ENCODE measurements around the gene SNX19. TPM values are rescaled to one million over a fixed set of nuclear protein-coding genes. Genes with fewer than 3 reads are reported as not detected.

Gene SNX19
- total RNA-seq, 1 donor from 2014 or later: 32.8 TPM

DNA sequence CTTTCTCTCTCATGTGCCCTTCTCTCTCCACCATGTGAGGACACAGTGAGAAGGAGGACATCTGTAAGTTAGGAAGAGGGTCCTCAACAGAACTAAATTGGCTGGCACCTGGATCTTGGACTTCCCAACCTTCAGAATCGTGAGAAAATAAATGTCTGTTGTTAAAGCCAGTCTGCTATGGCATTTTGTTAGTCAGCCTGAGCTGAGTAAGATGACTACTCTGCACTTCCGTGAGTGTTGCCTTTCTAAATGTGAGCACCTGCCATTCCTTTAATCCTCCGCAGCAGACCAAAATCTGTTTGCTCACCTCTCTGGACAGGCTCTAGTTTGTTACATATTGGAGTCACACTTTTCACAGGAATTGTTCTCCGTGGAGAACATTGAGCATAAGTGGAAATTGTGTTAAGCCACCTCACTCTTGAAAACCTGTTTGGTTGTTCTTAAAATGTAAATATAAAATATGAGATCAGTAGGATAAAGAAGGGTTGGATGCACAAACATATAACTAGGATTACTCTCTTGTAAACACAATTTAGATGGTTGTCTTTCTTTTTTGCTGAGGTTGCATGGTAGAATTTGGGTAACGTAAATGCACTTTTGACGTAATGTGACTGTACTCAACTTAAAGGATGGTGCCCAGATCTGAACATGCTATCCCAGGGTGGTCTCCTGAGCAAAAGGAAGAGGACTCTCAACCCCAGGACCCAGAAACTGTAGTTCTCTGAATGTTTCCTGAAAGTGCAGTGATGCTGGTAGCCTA, 65.9 kb downstream of the SNX19 start:
- H4K20me1 ChIP-seq (ENCODE audit: low read depth): no peaks in the 10 kb centered on the region
- H3K9me3 Mint-ChIP-seq: peaks cover 4% of the 10 kb centered on the region
- no peaks in the 10 kb centered on the region for H3K79me2 ChIP-seq (ENCODE audit: low read depth)
- DNase-seq (ENCODE audit: low spot score): no peak
- H3K4me3 ChIP-seq: no peak overlapping the region
- no peak overlapping the region for H3K9ac ChIP-seq
- H3F3A ChIP-seq (ENCODE audit: low read depth): no peaks in the 10 kb centered on the region
- no peaks in the 10 kb centered on the region for H3K27me3 ChIP-seq
- H3K36me3 Mint-ChIP-seq: no peaks in the 10 kb centered on the region
- no peak overlapping the region for H2AFZ ChIP-seq (replicated peaks)
- no peak overlapping the region for H3K27ac Mint-ChIP-seq
- H3K27ac ChIP-seq: no peak overlapping the region
- peaks cover 7% of the 10 kb centered on the region for H3K27me3 Mint-ChIP-seq (ENCODE audit: insufficient read depth, low read depth)
- H3K4me3 Mint-ChIP-seq: no peak overlapping the region
- no peaks in the 10 kb centered on the region for H3K4me1 ChIP-seq
- H3K36me3 ChIP-seq: no peaks in the 10 kb centered on the region
- no peak overlapping the region for H3K4me2 ChIP-seq
- TF ChIP-seq, protein P1, sequence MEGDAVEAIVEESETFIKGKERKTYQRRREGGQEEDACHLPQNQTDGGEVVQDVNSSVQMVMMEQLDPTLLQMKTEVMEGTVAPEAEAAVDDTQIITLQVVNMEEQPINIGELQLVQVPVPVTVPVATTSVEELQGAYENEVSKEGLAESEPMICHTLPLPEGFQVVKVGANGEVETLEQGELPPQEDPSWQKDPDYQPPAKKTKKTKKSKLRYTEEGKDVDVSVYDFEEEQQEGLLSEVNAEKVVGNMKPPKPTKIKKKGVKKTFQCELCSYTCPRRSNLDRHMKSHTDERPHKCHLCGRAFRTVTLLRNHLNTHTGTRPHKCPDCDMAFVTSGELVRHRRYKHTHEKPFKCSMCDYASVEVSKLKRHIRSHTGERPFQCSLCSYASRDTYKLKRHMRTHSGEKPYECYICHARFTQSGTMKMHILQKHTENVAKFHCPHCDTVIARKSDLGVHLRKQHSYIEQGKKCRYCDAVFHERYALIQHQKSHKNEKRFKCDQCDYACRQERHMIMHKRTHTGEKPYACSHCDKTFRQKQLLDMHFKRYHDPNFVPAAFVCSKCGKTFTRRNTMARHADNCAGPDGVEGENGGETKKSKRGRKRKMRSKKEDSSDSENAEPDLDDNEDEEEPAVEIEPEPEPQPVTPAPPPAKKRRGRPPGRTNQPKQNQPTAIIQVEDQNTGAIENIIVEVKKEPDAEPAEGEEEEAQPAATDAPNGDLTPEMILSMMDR (IDR thresholded peaks at IDR 0.05): no peak
- TF ChIP-seq EZH2 (IDR thresholded peaks at IDR 0.05) (no peak), EZH2phosphoT487 (IDR thresholded peaks at IDR 0.05) (no peak)
- no peaks in the 10 kb centered on the region for H3K4me1 Mint-ChIP-seq
- peaks cover 4% of the 10 kb centered on the region for H3K9me3 ChIP-seq (ENCODE audit: low read depth)

DNA sequence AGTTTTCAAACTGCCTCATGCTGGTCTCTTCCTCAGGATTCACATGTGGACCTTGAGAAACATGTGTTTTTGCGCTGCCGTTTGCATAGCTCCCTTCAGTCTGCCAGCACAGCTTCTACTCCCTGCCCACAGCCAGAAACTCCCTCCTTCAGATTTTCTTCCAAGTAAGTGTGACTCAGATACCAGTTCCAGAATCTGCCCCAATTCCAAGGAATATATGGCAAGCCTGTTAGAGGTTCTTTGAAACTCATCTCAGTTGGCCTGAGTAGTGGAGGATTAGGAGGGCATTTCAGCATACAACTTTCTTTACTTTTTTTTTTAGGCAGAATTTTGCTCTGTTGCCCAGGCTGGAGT, 67.1 kb downstream of the SNX19 start:
- Histone ChIP-seq H3K79me2 (ENCODE audit: low read depth) (no peaks in the 10 kb centered on the region), H3K9ac (no peak overlapping the region), H3K9me3 (ENCODE audit: low read depth) (peaks cover 4% of the 10 kb centered on the region), H4K20me1 (ENCODE audit: low read depth) (no peaks in the 10 kb centered on the region), H3K36me3 (no peaks in the 10 kb centered on the region), H2AFZ (replicated peaks) (no peak overlapping the region), H3K4me1 (no peaks in the 10 kb centered on the region), H3K4me3 (no peak overlapping the region), H3K4me2 (no peak overlapping the region), H3K27me3 (no peaks in the 10 kb centered on the region), H3F3A (ENCODE audit: low read depth) (no peaks in the 10 kb centered on the region), H3K27ac (no peak overlapping the region)
- H3K36me3 Mint-ChIP-seq: no peaks in the 10 kb centered on the region
- peaks cover 4% of the 10 kb centered on the region for H3K9me3 Mint-ChIP-seq
- DNase-seq (ENCODE audit: low spot score): no peak
- no peaks in the 10 kb centered on the region for H3K4me1 Mint-ChIP-seq
- no peak overlapping the region for H3K27ac Mint-ChIP-seq
- no peak overlapping the region for H3K4me3 Mint-ChIP-seq
- TF ChIP-seq EZH2 (IDR thresholded peaks at IDR 0.05): no peak
- TF ChIP-seq, protein P1 (IDR thresholded peaks at IDR 0.05): no peak
- TF ChIP-seq EZH2phosphoT487 (IDR thresholded peaks at IDR 0.05): no peak
- peaks cover 7% of the 10 kb centered on the region for H3K27me3 Mint-ChIP-seq (ENCODE audit: insufficient read depth, low read depth)

DNA sequence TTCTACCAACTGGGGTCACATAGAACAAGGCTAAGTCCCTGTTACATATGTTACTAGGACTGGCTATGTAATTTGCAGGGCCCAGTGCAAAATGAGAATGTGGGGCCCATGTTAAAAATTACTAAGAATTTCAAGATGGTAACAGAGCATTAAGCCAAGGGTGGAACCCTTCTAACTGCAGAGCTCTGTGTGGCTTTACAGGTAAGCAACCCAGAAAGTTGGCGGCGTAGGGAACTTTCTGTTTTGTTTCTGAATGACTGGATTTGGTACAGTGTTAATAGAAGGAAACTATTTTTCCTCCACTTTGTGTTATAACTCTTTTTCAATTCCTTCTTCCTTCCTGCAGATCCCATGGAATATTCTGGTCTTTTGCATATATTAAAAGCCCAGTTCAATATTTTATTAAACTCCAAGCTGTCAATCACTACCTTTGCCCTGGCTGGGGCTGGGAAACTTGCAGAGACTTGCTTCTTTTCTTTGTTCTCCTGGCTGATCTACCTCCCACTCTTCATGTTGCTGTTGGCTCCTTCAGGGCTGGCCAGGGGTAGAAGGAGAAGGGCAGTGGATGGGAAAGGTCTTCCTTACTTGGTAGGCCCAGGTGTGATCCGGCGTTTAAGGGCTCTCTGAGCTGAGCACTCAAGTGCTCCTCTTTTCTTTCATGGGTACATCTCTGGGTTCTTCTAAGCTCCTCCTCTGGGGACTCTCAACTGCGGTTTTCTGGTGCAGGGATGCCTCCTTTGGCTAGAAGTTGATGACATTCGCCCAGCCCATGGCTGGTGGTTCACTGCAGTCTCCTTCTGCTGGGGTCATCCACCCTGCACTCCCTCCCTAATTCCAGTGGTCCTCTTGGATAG, 67.7 kb downstream of the SNX19 start:
- no peak overlapping the region for H3K27ac Mint-ChIP-seq
- Histone ChIP-seq H3K79me2 (ENCODE audit: low read depth) (no peaks in the 10 kb centered on the region), H3K4me3 (no peak overlapping the region), H3K4me2 (no peak overlapping the region), H3F3A (ENCODE audit: low read depth) (no peaks in the 10 kb centered on the region), H3K4me1 (no peaks in the 10 kb centered on the region), H2AFZ (replicated peaks) (no peak overlapping the region), H3K9ac (no peak overlapping the region), H3K9me3 (ENCODE audit: low read depth) (peaks cover 4% of the 10 kb centered on the region), H3K36me3 (no peaks in the 10 kb centered on the region), H3K27me3 (no peaks in the 10 kb centered on the region), H3K27ac (no peak overlapping the region), H4K20me1 (ENCODE audit: low read depth) (no peaks in the 10 kb centered on the region)
- no peaks in the 10 kb centered on the region for H3K36me3 Mint-ChIP-seq
- no peak for DNase-seq (ENCODE audit: low spot score)
- no peaks in the 10 kb centered on the region for H3K4me1 Mint-ChIP-seq
- TF ChIP-seq, protein P1 (IDR thresholded peaks at IDR 0.05): no peak
- no peak for TF ChIP-seq EZH2 (IDR thresholded peaks at IDR 0.05)
- TF ChIP-seq EZH2phosphoT487 (IDR thresholded peaks at IDR 0.05): no peak
- peaks cover 6% of the 10 kb centered on the region for H3K9me3 Mint-ChIP-seq
- H3K27me3 Mint-ChIP-seq (ENCODE audit: insufficient read depth, low read depth): peaks cover 7% of the 10 kb centered on the region
- no peak overlapping the region for H3K4me3 Mint-ChIP-seq

Measured in neural progenitor cell (in vitro differentiated cells).